HepG2 (cell line): ENCODE results near the gene BAHCC1. TPM values are rescaled to one million over a fixed set of nuclear protein-coding genes. Genes with fewer than 3 reads are reported as not detected.

Source experiments
- ATAC-seq: fragments of 200-7000 bp; cut with Tn5 transposase; 3 replicates; pipeline ENCODE4 v1.9.1; 2020; ENCODE audit warnings: mild to moderate bottlenecking, moderate library complexity
- BruUV-seq: library from RNA; stranded (reverse); fragments of 400-500 nt; replicated peaks from 2 replicates; lab custom pipeline; 2021; lab: Mats Ljungman, UMichigan
- CTCF ChIA-PET: fragments of 300-600 bp; formaldehyde crosslinking; extraction: SDS; loops from one replicate; lab custom pipeline; 2021; ENCODE audit warnings: low total read pairs, inconsistent platforms, low intra/inter-chr PET ratio; lab: Yijun Ruan, JAX
- POLR2A ChIA-PET: fragments of 350-600 bp; sonication (Branson Sonifier 250); formaldehyde crosslinking; loops from one replicate; lab custom pipeline; 2020; ENCODE audit warnings: antibody characterized with exemption, inconsistent platforms; lab: Yijun Ruan, JAX
- DNase-seq: peaks from one replicate; pipeline ENCODE4 v3.0.0-alpha.2; 2015; ENCODE audit warnings: low spot score
- FAIRE-seq: peaks from 3 replicates; lab custom pipeline; 2011; peaks lifted over from hg19 to GRCh38; lab: Jason Lieb, UNC
- H2AFZ ChIP-seq: one replicate; pipeline ENCODE4 v1.6.1; 2011; ENCODE audit warnings: low read length, inconsistent platforms
- H3K27ac ChIP-seq: fragments of 300-600 bp; 3 replicates; pipeline ENCODE4 v1.8.0; 2011; ENCODE audit warnings: mixed run types, mild to moderate bottlenecking, mixed read lengths, low read length, inconsistent platforms; ENCODE audit not compliant: insufficient read depth; ENCODE audit errors: extremely low read length
- H3K27me3 ChIP-seq, 2 experiments: fragments of 200-600 bp in 1 of 2; 2 replicates in 1 of 2; 3 replicates in 1 of 2; pipeline versions ENCODE4 v1.6.0 to v1.8.0; 2011; ENCODE audit warnings: low read length in 2 of 2, mild to moderate bottlenecking in 2 of 2, moderate library complexity in 2 of 2, inconsistent platforms in 1 of 2; ENCODE audit not compliant: insufficient read depth in 2 of 2, control insufficient read depth in 1 of 2
- H3K36me3 ChIP-seq, 2 experiments: fragments of 200-600 bp in 1 of 2; replicated peaks in 1 of 2; 2 replicates in 1 of 2; 3 replicates in 1 of 2; pipeline versions ENCODE4 v1.5.1 to v1.8.0; 2011; ENCODE audit warnings: low read length in 2 of 2, inconsistent platforms in 1 of 2; ENCODE audit not compliant: insufficient read depth in 2 of 2, control insufficient read depth in 1 of 2
- H3K4me1 ChIP-seq: 2 replicates; pipeline ENCODE4 v1.5.1; 2012; ENCODE audit warnings: low read length, inconsistent platforms; ENCODE audit not compliant: insufficient read depth
- H3K4me2 ChIP-seq: 2 replicates; pipeline ENCODE4 v1.6.0; 2011; ENCODE audit warnings: low read depth, low read length, inconsistent platforms
- H3K4me3 ChIP-seq, 3 experiments: fragments of 200-600 bp in 1 of 3; sonication (generic), shearing (Covaris generic) in 1 of 3; replicated peaks in 1 of 3; 2 replicates each; pipeline ENCODE4 v1.5.1; 2011 to 2016; ENCODE audit warnings: low read length in 3 of 3, inconsistent platforms in 2 of 3, low read depth in 2 of 3, mild to moderate bottlenecking in 2 of 3, control low read depth in 1 of 3, mixed read lengths in 1 of 3; ENCODE audit not compliant: insufficient read depth in 1 of 3
- H3K79me2 ChIP-seq: one replicate; pipeline ENCODE4 v1.6.1; 2011; ENCODE audit warnings: low read length, inconsistent platforms; ENCODE audit not compliant: insufficient read depth
- H3K9ac ChIP-seq: 2 replicates; pipeline ENCODE4 v1.6.0; 2011; ENCODE audit warnings: mild to moderate bottlenecking, low read depth, low read length, inconsistent platforms; ENCODE audit not compliant: insufficient read depth
- H3K9me3 ChIP-seq: 2 replicates; pipeline ENCODE4 v1.5.1; 2012; ENCODE audit warnings: mild to moderate bottlenecking, low read length
- H4K20me1 ChIP-seq: 2 replicates; pipeline ENCODE4 v1.6.0; 2011; ENCODE audit warnings: inconsistent platforms, mild to moderate bottlenecking, low read length, moderate library complexity; ENCODE audit not compliant: insufficient read depth
- CBFB ChIP-seq: sonication (generic); formaldehyde crosslinking; IDR thresholded peaks from 2 replicates; pipeline ENCODE4 v1.4.0; 2020; ENCODE audit warnings: missing genetic modification reagents
- CBX2 ChIP-seq, 2 experiments: fragments of 200-600 bp in 1 of 2; sonication (generic); formaldehyde crosslinking in 1 of 2; IDR thresholded peaks; 2 replicates each; pipeline versions ENCODE4 v1.7.0 to v1.8.1; 2018 to 2022; ENCODE audit warnings: low read depth in 2 of 2, low read length in 1 of 2, mild to moderate bottlenecking in 1 of 2, missing genetic modification reagents in 1 of 2
- GLMP ChIP-seq: sonication (generic); formaldehyde crosslinking; IDR thresholded peaks from 2 replicates; pipeline ENCODE4 v1.9.0; 2021; ENCODE audit warnings: missing genetic modification reagents, mild to moderate bottlenecking, borderline replicate concordance
- IRF2 ChIP-seq: IDR thresholded peaks from 2 replicates; pipeline ENCODE4 v1.6.1; 2018; ENCODE audit warnings: missing genetic modification reagents, missing compliant biosample characterization
- ISX ChIP-seq: sonication (generic); formaldehyde crosslinking; conservative IDR thresholded peaks from 2 replicates; pipeline ENCODE4 v1.5.0; 2020; ENCODE audit warnings: missing genetic modification reagents
- KDM2A ChIP-seq: sonication (generic); formaldehyde crosslinking; IDR thresholded peaks from 2 replicates; pipeline ENCODE4 v1.4.0; 2020; ENCODE audit warnings: low read depth, missing genetic modification reagents, borderline replicate concordance
- MAF1 ChIP-seq: sonication (generic); formaldehyde crosslinking; IDR thresholded peaks from 2 replicates; pipeline ENCODE4 v1.5.0; 2020; ENCODE audit warnings: missing genetic modification reagents, borderline replicate concordance
- NKX3-1 ChIP-seq: sonication (generic); formaldehyde crosslinking; IDR thresholded peaks from 2 replicates; pipeline ENCODE4 v1.5.0; 2020; ENCODE audit warnings: missing genetic modification reagents
- RFX5 ChIP-seq: IDR thresholded peaks from 2 replicates; pipeline ENCODE4 v1.6.1; 2011; ENCODE audit warnings: low read depth, low read length, improper control_type of control experiment
- THRA ChIP-seq: sonication (generic); formaldehyde crosslinking; IDR thresholded peaks from 2 replicates; pipeline ENCODE4 v1.4.0; 2020; ENCODE audit warnings: missing genetic modification reagents, borderline replicate concordance
- ZNF329 ChIP-seq: sonication (generic); formaldehyde crosslinking; IDR thresholded peaks from 2 replicates; pipeline ENCODE4 v1.9.0; 2021; ENCODE audit warnings: low read depth, mild to moderate bottlenecking, missing genetic modification reagents
- ZNF768 ChIP-seq: sonication (generic); formaldehyde crosslinking; IDR thresholded peaks from 2 replicates; pipeline ENCODE4 v1.4.0; 2020; ENCODE audit warnings: missing genetic modification reagents
- ZNF841 ChIP-seq: sonication (generic); formaldehyde crosslinking; IDR thresholded peaks from 2 replicates; pipeline ENCODE4 v1.8.1; 2023; ENCODE audit warnings: missing genetic modification reagents, borderline replicate concordance
- ZSCAN21 ChIP-seq: sonication (generic); formaldehyde crosslinking; IDR thresholded peaks from 2 replicates; pipeline ENCODE4 v1.8.0; 2022; ENCODE audit warnings: mild to moderate bottlenecking, missing genetic modification reagents, moderate library complexity, borderline replicate concordance
- WGBS: methylation state at CpG from one replicate; pipeline ENCODE4 v1.1.6; 2017; ENCODE audit warnings: low lambda C conversion rate; 5-methylcytosine and 5-hydroxymethylcytosine counted together
- in situ Hi-C: cut with HindIII; loops from 2 replicates; pipeline ENCODE4 v1.10.0; 2017; ENCODE audit warnings: low pct_unique_long_range_greater_than_20kb; ENCODE audit not compliant: extremely low pct_ligation_motif_present
- intact Hi-C: fragments of 100-400 bp; cut with micrococcal nuclease; formaldehyde crosslinking; loops from one replicate; pipeline ENCODE4 v1.10.0; 2022; ENCODE audit not compliant: unreplicated experiment
- polyA plus RNA-seq, 8 experiments: library from polyadenylated mRNA; depleted of rRNA in 3 of 8; stranded (reverse) in 7 of 8; unstranded in 1 of 8; fragments of >200 nt; fragmentation: Illumina TruSeq in 4 of 8; extraction: Trizol in 4 of 8; gene quantifications; 2 replicates each; pipeline versions ENCODE4 v1.2.1 to v1.2.3, GENCODE V29; 2011 to 2016; ENCODE audit warnings: low read depth in 4 of 8, missing spikeins in 1 of 8, mixed read lengths in 1 of 8; ENCODE audit not compliant: insufficient read depth in 1 of 8
- total RNA-seq, 5 experiments: library from RNA; depleted of rRNA; stranded (reverse); fragments of >200 nt; fragmentation: Illumina TruSeq; extraction: Trizol; gene quantifications; 2 replicates each; pipeline ENCODE4 v1.2.3, GENCODE V29; 2016; ENCODE audit warnings: low read depth in 1 of 5
- TF ChIP-seq, protein P1 (sequence below): sonication (generic); formaldehyde crosslinking; IDR thresholded peaks from 2 replicates; pipeline ENCODE4 v1.9.0; 2021; ENCODE audit warnings: missing genetic modification reagents, borderline replicate concordance
- TF ChIP-seq, protein P2 (sequence below): IDR thresholded peaks from 2 replicates; pipeline ENCODE4 v1.6.1; 2018; ENCODE audit warnings: missing genetic modification reagents, mild to moderate bottlenecking, missing compliant biosample characterization
- TF ChIP-seq, protein P3 (sequence below): conservative IDR thresholded peaks from 2 replicates; pipeline ENCODE4 v1.6.1; 2018; ENCODE audit warnings: missing genetic modification reagents

BAHCC1 gene
- total and polyA plus RNA-seq, 2 of the 13 experiments (the other 11 are each of a cell fraction or from before 2014, with no cell fraction given), result 1.4 to 1.7 TPM

- peak overlapping the region; percentile 86 for H3K27ac ChIP-seq
- ChIA-PET CTCF (no interaction called here), POLR2A (interaction anchor here (0.6 to 4.3 kb wide), 12 partner anchors 10 to 291 kb away, joined by 3 to 27 read pairs (median 4); partner anchors contain the start of genes BAHCC1, CEP131, FAAP100 and NDUFAF8)
- in situ Hi-C loops, result no loop called here
- TSS peak; percentile 37 for BruUV-seq
- H3K9ac ChIP-seq, result peak overlapping the region; percentile 99
- H3K27me3 ChIP-seq, result no peaks in the 10 kb centered on the region; a peak in 1 of 5 replicates
- no peak overlapping the region for H2AFZ ChIP-seq
- peaks cover 34% of the 10 kb centered on the region for H4K20me1 ChIP-seq
- peak; percentile 72 for DNase-seq
- peak overlapping the region; percentile 97 for H3K4me2 ChIP-seq
- peak overlapping the region; percentile 54 to 88 (median 75) for H3K4me3 ChIP-seq
- peak; percentile 60 for ATAC-seq
- peaks cover 26% of the 10 kb centered on the region for H3K79me2 ChIP-seq
- under 1% methylated on average over 33 of the region's 64 CpGs for WGBS
- intact Hi-C loops, result loop anchor here (10.0 kb wide), 1 partner anchor 119 kb away; the partner anchor contains the start of gene BAHCC1
- H3K36me3 ChIP-seq, result peaks cover 14 to 23% of the 10 kb centered on the region in 2 experiments
- FAIRE-seq, result no peak
- no peaks in the 10 kb centered on the region for H3K9me3 ChIP-seq
- peaks cover 55% of the 10 kb centered on the region for H3K4me1 ChIP-seq
- no peak; the same call in 1 of the 2 replicates for TF ChIP-seq KDM2A (CRISPR knock-in tag)
- no peak for TF ChIP-seq RFX5
- peak; percentile 69 for TF ChIP-seq ZNF768 (CRISPR knock-in tag)
- no peak for TF ChIP-seq IRF2 (CRISPR knock-in tag)
- TF ChIP-seq NKX3-1 (CRISPR knock-in tag), result no peak
- no peak; the same call in 1 of the 2 replicates for TF ChIP-seq ZSCAN21 (CRISPR knock-in tag)
- no peak for TF ChIP-seq THRA (CRISPR knock-in tag)
- TF ChIP-seq MAF1 (CRISPR knock-in tag), result peak; percentile 61; the same call in 1 of the 2 replicates
- TF ChIP-seq GLMP (CRISPR knock-in tag), result no peak
- no peak for TF ChIP-seq ISX (CRISPR knock-in tag)
- TF ChIP-seq, protein P1, sequence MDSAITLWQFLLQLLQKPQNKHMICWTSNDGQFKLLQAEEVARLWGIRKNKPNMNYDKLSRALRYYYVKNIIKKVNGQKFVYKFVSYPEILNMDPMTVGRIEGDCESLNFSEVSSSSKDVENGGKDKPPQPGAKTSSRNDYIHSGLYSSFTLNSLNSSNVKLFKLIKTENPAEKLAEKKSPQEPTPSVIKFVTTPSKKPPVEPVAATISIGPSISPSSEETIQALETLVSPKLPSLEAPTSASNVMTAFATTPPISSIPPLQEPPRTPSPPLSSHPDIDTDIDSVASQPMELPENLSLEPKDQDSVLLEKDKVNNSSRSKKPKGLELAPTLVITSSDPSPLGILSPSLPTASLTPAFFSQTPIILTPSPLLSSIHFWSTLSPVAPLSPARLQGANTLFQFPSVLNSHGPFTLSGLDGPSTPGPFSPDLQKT, result no peak
- TF ChIP-seq CBFB, result no peak
- TF ChIP-seq, protein P2, sequence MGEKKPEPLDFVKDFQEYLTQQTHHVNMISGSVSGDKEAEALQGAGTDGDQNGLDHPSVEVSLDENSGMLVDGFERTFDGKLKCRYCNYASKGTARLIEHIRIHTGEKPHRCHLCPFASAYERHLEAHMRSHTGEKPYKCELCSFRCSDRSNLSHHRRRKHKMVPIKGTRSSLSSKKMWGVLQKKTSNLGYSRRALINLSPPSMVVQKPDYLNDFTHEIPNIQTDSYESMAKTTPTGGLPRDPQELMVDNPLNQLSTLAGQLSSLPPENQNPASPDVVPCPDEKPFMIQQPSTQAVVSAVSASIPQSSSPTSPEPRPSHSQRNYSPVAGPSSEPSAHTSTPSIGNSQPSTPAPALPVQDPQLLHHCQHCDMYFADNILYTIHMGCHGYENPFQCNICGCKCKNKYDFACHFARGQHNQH, result peak; percentile 21; the same call in 1 of the 2 replicates
- TF ChIP-seq, protein P3, sequence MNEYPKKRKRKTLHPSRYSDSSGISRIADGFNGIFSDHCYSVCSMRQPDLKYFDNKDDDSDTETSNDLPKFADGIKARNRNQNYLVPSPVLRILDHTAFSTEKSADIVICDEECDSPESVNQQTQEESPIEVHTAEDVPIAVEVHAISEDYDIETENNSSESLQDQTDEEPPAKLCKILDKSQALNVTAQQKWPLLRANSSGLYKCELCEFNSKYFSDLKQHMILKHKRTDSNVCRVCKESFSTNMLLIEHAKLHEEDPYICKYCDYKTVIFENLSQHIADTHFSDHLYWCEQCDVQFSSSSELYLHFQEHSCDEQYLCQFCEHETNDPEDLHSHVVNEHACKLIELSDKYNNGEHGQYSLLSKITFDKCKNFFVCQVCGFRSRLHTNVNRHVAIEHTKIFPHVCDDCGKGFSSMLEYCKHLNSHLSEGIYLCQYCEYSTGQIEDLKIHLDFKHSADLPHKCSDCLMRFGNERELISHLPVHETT (CRISPR knock-in tag), result no peak; the same call in 1 of the 2 replicates
- TF ChIP-seq CBX2 (IDR thresholded peaks at IDR 0.05; ENCODE audit: low read depth, low read length), result no peak
- TF ChIP-seq CBX2 (CRISPR knock-in tag; IDR thresholded peaks at IDR 0.05; ENCODE audit: low read depth), result no peak
- TF ChIP-seq ZNF329 (CRISPR knock-in tag), result peak; percentile 27; the same call in 1 of the 2 replicates
- no peak for TF ChIP-seq ZNF841 (CRISPR knock-in tag)
Measured at GRCh38 chr17:81513753-81514488, 118.7 kb downstream of the BAHCC1 start.
